SK-N-SH (cell line): ENCODE data around the gene CIAO2A.

Experiments
- EP300 ChIP-seq, 2 experiments: IDR thresholded peaks; 2 replicates each; pipeline versions ENCODE4 v1.4.0 to v1.6.1; 2012; ENCODE audit warnings: borderline replicate concordance in 1 of 2, low read depth in 1 of 2, low read length in 1 of 2
- SIN3A ChIP-seq: IDR thresholded peaks from 2 replicates; pipeline ENCODE4 v1.6.1; 2012; ENCODE audit warnings: low read depth, mild to moderate bottlenecking, low read length, moderate library complexity, borderline replicate concordance
- TEAD4 ChIP-seq: IDR thresholded peaks from 2 replicates; pipeline ENCODE4 v1.4.0; 2012; ENCODE audit warnings: mild to moderate bottlenecking, borderline replicate concordance; ENCODE audit not compliant: insufficient read depth

- no peak for TF ChIP-seq EP300 (IDR thresholded peaks at IDR 0.05; ENCODE audit: borderline replicate concordance in 1 of 2, low read depth in 1 of 2, low read length in 1 of 2)
- no peak for TF ChIP-seq SIN3A
- TF ChIP-seq TEAD4: no peak
These were observed 43.2 kb downstream of the CIAO2A start for GRCh38 chr15:64050281-64051092.
